ENCODE measurements around the gene TSR3.

The TSR3 gene

GRCh38 chr16:1351215-1351581, 480 bp downstream of the TSR3 start:
- no peak for DNase-seq (ENCODE audit: low read depth in 2 of 2)

- DNase-seq (ENCODE audit: low read depth in 2 of 2): no peak
Observed at GRCh38 chr16:1350691-1351090, 987 bp downstream of the TSR3 start.

GRCh38 chr16:1349951-1350350, 1.7 kb downstream of the TSR3 start:
- DNase-seq (ENCODE audit: low read depth in 2 of 2): no peak

DNA sequence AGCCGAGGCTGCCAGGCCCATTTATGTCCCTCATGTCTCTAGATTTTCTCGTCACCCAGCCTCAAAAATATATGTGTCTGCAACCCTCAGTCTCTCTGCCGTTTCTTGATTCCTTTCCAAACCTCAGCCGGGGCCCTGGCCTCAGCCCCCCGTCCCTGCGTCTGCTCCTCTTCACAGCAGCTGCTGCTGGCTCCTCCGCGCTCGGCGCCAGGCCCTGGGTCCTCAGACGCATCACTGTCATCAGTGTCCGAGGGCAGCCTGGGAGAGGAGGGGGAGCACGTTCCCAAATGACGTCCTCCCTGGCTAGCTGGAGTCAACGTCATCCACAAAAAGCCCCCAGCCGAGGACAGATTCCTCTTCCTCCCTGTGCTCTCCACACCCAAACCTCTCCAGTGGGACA, 2.3 kb downstream of the TSR3 start:
- DNase-seq (ENCODE audit: low read depth in 2 of 2): no peak

DNA sequence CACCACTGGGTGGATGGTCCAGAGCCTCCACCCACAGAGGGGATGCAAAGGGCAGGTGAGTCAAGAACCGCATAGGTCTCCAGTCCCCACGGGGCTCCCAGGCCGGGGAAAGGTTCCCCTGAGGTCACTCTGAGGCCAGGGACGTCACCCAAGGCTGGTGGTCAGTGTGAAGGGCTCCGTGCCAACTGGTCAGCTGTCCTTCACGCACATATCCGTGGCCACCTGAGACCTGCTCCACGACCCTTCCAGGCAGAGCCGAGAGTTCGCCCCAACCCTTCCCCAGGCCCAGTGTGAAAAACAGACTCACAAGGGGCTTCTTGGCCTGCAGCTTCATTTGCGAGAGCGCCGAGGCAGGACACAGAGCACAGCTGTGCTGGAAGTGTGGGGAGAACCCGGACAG, 2.8 kb downstream of the TSR3 start:
- no peak for DNase-seq (ENCODE audit: low read depth in 2 of 2)

DNA sequence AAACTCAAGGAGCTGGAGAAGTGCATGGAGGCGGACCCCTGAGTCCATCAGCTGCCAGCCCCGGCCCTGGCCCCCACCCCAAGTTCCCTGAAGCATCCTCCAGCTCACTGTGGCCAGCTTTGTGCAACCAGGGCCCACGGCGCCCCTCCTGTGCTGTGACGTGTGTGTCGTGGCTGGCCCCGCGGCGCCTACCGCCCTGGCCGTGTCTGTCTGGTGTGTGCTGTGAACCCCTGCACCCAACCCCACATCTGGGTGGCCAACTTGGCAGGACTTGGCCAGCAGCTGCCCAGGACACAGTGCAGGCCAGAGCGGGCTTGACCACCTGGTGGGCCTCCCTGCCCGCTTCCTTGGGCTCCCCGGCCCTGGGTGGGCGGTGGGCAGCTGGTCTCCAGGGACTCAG, 3.2 kb downstream of the TSR3 start:
- DNase-seq (ENCODE audit: low read depth in 2 of 2): no peak

DNA sequence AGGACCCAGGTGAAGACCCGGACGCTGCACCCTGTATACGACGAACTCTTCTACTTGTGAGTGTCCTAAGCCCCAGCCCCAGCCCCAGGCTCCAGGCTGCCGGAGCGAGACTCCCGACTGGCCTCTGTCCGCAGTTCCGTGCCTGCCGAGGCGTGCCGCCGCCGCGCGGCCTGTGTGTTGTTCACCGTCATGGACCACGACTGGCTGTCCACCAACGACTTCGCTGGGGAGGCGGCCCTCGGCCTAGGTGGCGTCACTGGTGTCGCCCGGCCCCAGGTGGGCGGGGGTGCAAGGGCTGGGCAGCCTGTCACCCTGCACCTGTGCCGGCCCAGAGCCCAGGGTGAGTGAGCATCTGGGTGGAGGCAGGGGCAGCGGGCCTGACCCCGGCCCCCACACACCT, 3.7 kb downstream of the TSR3 start:
- no peak for DNase-seq (ENCODE audit: low read depth in 2 of 2)

- DNase-seq (ENCODE audit: low read depth in 2 of 2): no peak
Observed at GRCh38 chr16:1347286-1347855, 4.3 kb downstream of the TSR3 start.

- DNase-seq (ENCODE audit: low read depth in 2 of 2): no peak
Observed at GRCh38 chr16:1346422-1347285, 5.0 kb downstream of the TSR3 start.

GRCh38 chr16:1345651-1346421, 5.8 kb downstream of the TSR3 start:
- DNase-seq (ENCODE audit: low read depth in 2 of 2): no peak

GRCh38 chr16:1345087-1345486, 6.6 kb downstream of the TSR3 start:
- DNase-seq (ENCODE audit: low read depth in 2 of 2): no peak

DNA sequence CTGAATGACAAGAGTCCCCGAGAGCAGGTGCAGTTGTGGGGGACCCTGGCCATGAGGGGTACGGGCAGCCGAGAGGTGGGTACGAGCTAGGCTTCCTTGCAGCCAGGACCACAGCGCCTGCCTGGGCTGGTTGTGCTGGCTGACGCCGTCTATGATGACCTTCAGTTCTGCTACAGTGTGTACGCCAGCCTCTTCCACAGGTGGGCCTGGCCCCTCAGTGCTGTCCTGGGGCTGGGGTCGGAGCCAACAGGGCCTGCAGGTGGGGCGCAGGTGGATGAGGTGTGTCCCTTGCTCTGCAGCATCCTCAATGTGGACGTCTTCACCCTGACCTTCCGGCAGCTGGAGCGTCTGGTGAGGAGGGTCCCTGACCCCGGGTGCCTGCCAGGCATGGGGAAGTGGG, 7.2 kb downstream of the TSR3 start:
- DNase-seq (ENCODE audit: low read depth in 2 of 2): no peak

GRCh38 chr16:1343428-1344242, 8.0 kb downstream of the TSR3 start:
- DNase-seq (ENCODE audit: low read depth in 2 of 2): no peak

DNA sequence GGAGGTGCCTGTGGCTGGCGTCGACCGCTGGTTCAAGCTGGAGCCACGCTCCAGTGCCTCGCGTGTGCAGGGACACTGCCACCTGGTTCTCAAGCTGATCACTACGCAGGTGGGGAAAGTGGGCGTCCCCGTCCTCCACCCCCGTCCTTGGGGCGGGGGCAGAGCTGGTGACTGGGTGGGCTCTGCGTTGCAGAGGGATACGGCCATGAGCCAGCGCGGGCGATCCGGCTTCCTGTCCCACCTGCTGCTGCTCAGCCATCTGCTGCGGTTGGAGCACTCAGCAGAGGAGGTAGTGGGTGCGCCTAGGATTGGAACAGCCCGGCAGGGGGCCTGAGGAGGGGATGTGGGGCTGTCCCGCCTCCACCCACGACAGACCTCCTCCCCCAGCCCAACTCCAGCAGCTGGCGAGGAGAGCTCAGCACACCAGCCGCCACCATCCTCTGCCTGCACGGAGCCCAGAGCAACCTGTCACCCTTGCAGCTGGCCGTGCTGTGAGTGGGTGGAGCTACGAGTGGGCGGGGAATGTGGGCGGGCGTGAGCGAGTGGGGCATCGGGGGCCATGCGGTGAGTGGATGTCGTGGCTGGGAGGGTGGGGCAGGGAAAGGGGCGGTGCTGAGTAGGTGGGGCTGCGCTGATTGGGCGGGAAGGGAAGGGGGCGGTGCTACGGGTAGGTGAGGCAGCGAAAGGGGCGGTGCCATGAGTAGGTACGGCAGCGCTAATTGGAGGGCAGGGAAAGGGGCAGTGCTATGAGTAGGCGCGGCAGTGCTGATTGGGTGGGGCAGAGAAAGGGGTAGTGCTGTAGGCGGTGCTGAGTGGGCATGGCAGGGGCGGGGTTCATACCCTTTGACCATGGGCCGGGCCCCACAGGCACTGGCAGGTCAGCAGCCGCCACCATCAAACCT, 8.9 kb downstream of the TSR3 start:
- DNase-seq (ENCODE audit: low read depth in 2 of 2): peak; percentile 84 to 92

DNA sequence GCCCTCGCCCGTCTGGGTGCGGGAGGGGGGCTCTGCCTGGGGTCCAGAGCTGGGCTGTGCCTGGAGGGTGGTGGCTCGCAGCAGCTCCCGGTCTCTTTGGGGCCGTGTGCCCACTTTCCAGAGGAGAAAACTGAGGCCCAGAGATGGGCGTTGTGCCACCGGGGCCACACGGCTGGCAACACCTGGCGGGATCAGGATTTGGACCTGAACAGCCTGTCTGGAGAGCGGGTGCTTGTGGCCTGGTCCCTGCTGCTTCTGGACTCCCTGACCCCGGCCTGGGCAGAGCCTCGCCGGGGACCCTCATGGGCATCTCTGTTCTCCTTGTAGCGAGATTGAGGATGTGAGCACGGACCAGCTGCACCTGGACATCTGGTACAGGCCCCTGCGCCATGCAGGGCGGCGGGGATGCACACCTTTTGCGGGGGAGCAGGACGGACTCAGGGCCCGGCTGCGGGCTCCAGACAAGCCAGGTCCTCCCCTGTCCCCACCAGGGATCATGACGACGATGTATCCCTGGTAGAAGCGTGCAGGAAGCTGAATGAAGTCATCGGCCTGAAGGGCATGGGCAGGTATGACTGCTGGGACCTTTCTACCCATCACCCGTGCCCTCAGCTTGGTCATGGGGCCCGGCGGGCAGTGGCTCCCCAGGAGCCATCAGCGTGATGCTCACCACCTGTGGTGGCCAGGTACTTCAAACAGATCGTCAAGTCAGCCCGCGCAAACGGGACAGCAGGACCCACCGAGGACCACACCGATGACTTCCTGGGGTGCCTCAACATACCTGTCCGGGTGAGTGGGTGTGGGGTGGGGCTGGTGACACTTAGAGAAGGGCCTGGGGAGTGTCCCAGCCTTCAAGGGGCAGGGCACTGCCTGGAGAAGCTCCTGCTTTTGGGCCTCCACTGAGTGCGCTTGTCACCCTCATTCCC, 9.9 kb downstream of the TSR3 start:
- DNase-seq (ENCODE audit: low read depth in 2 of 2): no peak

DNA sequence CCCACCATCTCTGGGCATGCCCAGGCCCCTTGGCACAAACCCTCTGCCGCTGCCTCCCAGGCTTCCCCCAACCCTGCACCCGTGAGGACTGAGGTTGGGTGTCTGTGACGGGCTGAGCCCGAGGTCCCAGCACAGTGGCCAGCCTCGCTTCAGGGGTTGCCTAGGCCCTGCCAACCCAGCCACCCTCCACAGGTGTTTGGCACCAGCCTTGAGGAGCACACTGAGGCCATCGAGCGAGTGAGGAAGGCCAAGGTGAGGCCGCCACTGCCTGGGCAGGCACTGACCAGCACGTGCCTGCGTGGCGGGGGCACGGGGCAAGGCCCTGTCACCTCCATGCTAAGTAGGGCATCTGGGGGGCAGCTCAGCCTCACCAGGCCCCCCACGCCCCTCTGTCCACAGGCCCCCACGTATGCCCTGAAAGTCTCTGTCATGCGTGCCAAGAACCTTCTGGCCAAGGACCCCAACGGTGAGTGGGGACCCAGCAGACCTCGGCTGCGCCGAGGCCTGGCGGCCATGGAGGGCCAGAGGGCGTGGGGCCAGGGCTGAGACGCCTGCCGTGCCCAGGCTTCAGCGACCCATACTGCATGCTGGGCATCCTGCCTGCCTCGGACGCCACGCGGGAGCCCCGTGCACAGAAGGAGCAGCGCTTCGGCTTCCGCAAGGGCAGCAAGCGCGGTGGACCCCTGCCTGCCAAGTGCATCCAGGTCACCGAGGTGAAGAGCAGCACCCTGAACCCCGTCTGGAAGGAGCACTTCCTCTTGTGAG, 10.8 kb downstream of the TSR3 start:
- DNase-seq (ENCODE audit: low read depth in 2 of 2): no peak

DNA sequence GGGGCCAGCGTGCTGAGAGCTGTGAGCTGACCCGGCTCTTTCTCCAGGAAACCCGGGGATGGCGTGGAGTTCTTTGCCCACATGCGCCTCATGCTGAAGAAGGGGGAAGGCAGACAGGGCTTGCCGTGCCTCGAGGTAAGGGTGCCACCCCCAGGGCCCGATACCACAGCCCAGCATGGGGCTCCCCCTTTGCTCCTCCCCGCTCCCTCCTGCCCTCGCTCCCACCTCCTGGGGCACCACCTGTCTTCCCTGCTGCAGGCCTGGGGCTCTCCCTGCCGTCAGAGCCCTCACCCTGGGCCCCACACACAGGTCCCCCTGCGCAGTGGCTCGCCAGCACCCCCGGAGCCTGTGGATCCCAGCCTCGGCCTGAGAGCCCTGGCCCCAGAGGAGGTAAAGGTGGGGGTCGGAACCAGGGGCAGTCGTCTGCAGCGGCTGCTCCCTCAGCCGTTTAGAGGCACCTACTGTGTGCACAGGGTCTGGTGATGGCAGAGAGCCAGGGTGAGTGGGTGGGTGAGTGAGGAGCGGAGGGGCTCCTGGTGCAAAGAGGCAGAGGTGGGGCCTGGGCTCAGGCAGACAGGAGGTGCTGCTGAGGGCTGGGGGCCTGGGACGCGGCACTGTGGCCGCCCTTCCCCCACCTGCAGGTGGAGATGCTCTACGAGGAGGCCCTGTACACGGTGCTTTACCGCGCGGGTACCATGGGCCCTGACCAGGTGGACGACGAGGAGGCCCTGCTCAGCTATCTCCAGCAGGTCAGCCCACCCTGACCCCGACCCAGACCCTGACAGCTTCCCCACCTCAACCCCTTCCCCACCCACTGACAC, 12.6 kb downstream of the TSR3 start:
- DNase-seq (ENCODE audit: low read depth in 2 of 2): no peak

DNA sequence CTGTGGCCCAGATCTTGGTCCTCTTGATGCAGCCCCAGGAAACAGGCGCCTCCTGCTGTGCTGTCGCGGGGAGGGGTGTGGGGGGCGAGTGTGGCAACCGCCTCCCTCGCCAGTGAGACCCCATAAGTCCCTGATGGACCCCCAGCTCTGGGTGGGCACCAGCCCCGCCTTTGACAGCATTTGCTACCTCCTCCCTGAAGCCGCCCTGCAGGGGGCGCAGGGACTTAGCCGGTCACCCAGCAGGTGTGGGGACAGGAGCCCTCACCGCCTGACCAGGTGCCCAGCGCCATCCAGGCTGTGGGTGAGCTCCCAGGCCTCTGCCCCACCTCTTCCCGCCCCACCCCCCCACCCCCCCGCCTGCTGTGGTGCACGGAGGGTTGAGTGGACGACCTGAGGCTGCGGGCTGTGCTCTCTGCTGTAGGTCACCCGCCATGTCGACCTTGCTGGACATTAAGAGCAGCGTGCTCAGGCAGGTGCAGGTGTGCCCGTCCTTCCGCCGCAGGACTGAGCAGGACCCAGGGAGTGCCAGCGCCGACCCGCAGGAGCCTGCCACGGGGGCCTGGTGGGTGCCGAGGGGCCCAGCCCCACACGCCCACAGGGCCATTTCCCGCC, 13.5 kb downstream of the TSR3 start:
- DNase-seq (ENCODE audit: low read depth in 2 of 2): no peak

Measured in stimulated activated CD4-positive, alpha-beta T cell treated with anti-CD3 and anti-CD28 coated beads, Interleukin-4, amount 100 ng/mL, for 48 hours (primary cell).